ENCODE measurements around the gene KLK3. TPM values are rescaled to one million over a fixed set of nuclear protein-coding genes. Genes with fewer than 3 reads are reported as not detected.

The KLK3 gene
- total and polyA plus RNA-seq, 2 of the 8 experiments (the other 6 are each of a cell fraction or from before 2014, with no cell fraction given), result 0.08 TPM; not detected in 1

GRCh38 chr19:50878851-50879250, 24.1 kb downstream of the KLK3 start:
- no peak overlapping the region for H2BK20ac ChIP-seq (ENCODE audit: low read length)
- no peak for FAIRE-seq
- CTCF ChIA-PET (ENCODE audit: partially characterized antibody), result interaction anchor here (1.2 to 2.1 kb wide), 4 partner anchors 8 to 43 kb away, joined by 3 to 9 read pairs (median 4); no protein-coding TSS in a partner anchor
- TF ChIP-seq ATF3 (IDR thresholded peaks at IDR 0.05; ENCODE audit: insufficient read depth, low read depth, low read length), result no peak
- TF ChIP-seq EP300 (IDR thresholded peaks at IDR 0.05; ENCODE audit: borderline replicate concordance in 1 of 2, low read depth in 2 of 2, low read length in 2 of 2), result no peak
- TF ChIP-seq NRF1 (IDR thresholded peaks at IDR 0.05; ENCODE audit: low read depth, low read length), result no peak
- TF ChIP-seq RFX5 (IDR thresholded peaks at IDR 0.05; ENCODE audit: borderline replicate concordance, low read depth, low read length), result no peak
- TF ChIP-seq TAF1 (IDR thresholded peaks at IDR 0.05; ENCODE audit: low read depth, low read length), result no peak
- TF ChIP-seq KDM1A (IDR thresholded peaks at IDR 0.05; ENCODE audit: borderline replicate concordance, low read length), result no peak
- TF ChIP-seq POLR2A (IDR thresholded peaks at IDR 0.05; ENCODE audit: control extremely low read depth in 1 of 2, low read depth in 2 of 2, low read length in 2 of 2), result no peak
- no peak for TF ChIP-seq HDAC6 (IDR thresholded peaks at IDR 0.05; ENCODE audit: low read depth, low read length)
- no peak for TF ChIP-seq CREB1 (IDR thresholded peaks at IDR 0.05)
- no peak for TF ChIP-seq POLR2AphosphoS5 (IDR thresholded peaks at IDR 0.05; ENCODE audit: low read depth, low read length)
- TF ChIP-seq GABPA (IDR thresholded peaks at IDR 0.05; ENCODE audit: borderline replicate concordance, insufficient read depth, low read length), result no peak
- no peak for TF ChIP-seq SIRT6 (IDR thresholded peaks at IDR 0.05; ENCODE audit: low read length)
- no peak for TF ChIP-seq NANOG (IDR thresholded peaks at IDR 0.05; ENCODE audit: insufficient read depth, low read depth, low read length, poor library complexity, severe bottlenecking)
- TF ChIP-seq SRF (IDR thresholded peaks at IDR 0.05; ENCODE audit: low read depth, low read length), result no peak
- no peak for TF ChIP-seq CBX5 (IDR thresholded peaks at IDR 0.05; ENCODE audit: low read depth, low read length)

More at GRCh38 chr19:50878851-50879250, 24.1 kb downstream of the KLK3 start:
- Histone ChIP-seq H3K14ac (ENCODE audit: insufficient read length) (no peak overlapping the region), H2BK15ac (ENCODE audit: low read length) (no peak overlapping the region), H4K20me1 (replicated peaks in 1 of 2; ENCODE audit: control insufficient read depth in 1 of 2, insufficient read depth in 2 of 2, low read length in 2 of 2) (no peaks in the 10 kb centered on the region), H2AK5ac (ENCODE audit: low read depth, low read length) (no peak overlapping the region), H4K91ac (replicated peaks; ENCODE audit: insufficient read length, low read length) (no peak overlapping the region), H2BK5ac (ENCODE audit: low read depth, low read length) (no peak overlapping the region), H2BK120ac (replicated peaks; ENCODE audit: low read depth, low read length) (no peak overlapping the region), H2BK12ac (ENCODE audit: low read depth, low read length) (no peak overlapping the region), H3K23ac (ENCODE audit: insufficient read length) (no peak overlapping the region), H3K4me1 (replicated peaks in 1 of 4; ENCODE audit: control insufficient read depth in 3 of 4, insufficient read depth in 4 of 4, low read length in 3 of 4) (peaks cover 0 to 12% (median 3%) of the 10 kb centered on the region in 4 experiments; a peak in 3 of 7 replicates), H3K79me2 (ENCODE audit: control insufficient read depth in 1 of 2, insufficient read depth in 2 of 2, low read length in 2 of 2) (no peaks in the 10 kb centered on the region), H3K4me3 (ENCODE audit: extremely low read depth in 1 of 4, insufficient read depth in 2 of 4, low read depth in 3 of 4, low read length in 4 of 4) (no peak overlapping the region), H3K4ac (replicated peaks; ENCODE audit: insufficient read length, low read depth, low read length) (no peak overlapping the region), H3K9me3 (ENCODE audit: insufficient read depth in 2 of 2, low read depth in 1 of 2, low read length in 1 of 2) (no peaks in the 10 kb centered on the region), H4K8ac (ENCODE audit: extremely low read depth, insufficient read depth, low read length) (no peak overlapping the region), H3K4me2 (ENCODE audit: insufficient read depth in 1 of 2, low read depth in 2 of 2, low read length in 2 of 2) (no peak overlapping the region), H4K5ac (ENCODE audit: insufficient read length, low read depth, low read length) (no peak overlapping the region), H3K27me3 (replicated peaks in 1 of 4; ENCODE audit: control insufficient read depth in 3 of 4, extremely low read depth in 1 of 4, insufficient read depth in 3 of 4, low read length in 3 of 4) (peaks cover 0 to 3% (median 1%) of the 10 kb centered on the region in 4 experiments; a peak in 4 of 7 replicates), H3K79me1 (ENCODE audit: low read depth, low read length) (no peaks in the 10 kb centered on the region), H3K36me3 (ENCODE audit: control insufficient read depth in 2 of 4, insufficient read depth in 4 of 4, low read length in 3 of 4) (no peaks in the 10 kb centered on the region), H3K56ac (replicated peaks; ENCODE audit: insufficient read length, low read depth, low read length) (no peak overlapping the region), H3K23me2 (ENCODE audit: low read depth, low read length) (no peaks in the 10 kb centered on the region), H2AFZ (ENCODE audit: low read length) (no peak overlapping the region), H3K27ac (ENCODE audit: low read depth, low read length) (no peak overlapping the region), H3K18ac (ENCODE audit: extremely low read depth, low read length) (no peak overlapping the region), H3K9ac (replicated peaks in 1 of 4; ENCODE audit: extremely low read depth in 1 of 4, low read depth in 3 of 4, low read length in 3 of 4) (no peak overlapping the region)
- DNase-seq (ENCODE audit: low read depth in 1 of 2, low spot score in 2 of 2), result no peak
- 94% methylated on average over 5 of the region's 5 CpGs; no CpG with 5 or more reads in 1 of the 2 experiments for WGBS, 2 experiments (ENCODE audit: extremely low coverage in 1 of 2, insufficient coverage in 1 of 2, insufficient read length in 1 of 2, insufficient replicate concordance in 2 of 2, low coverage in 1 of 2, low lambda C conversion rate in 2 of 2, missing lambda C conversion rate in 1 of 2)
- POLR2A ChIA-PET (ENCODE audit: partially characterized antibody), result no interaction called here

All from H1 (cell line).